Fibroblast of skin of right quadriceps (primary cell): ENCODE measurements around the gene AASDH.

Experiments used
- DNase-seq: peaks from one replicate; pipeline ENCODE4 v3.0.0-alpha.2; 2013

AASDH gene

DNA sequence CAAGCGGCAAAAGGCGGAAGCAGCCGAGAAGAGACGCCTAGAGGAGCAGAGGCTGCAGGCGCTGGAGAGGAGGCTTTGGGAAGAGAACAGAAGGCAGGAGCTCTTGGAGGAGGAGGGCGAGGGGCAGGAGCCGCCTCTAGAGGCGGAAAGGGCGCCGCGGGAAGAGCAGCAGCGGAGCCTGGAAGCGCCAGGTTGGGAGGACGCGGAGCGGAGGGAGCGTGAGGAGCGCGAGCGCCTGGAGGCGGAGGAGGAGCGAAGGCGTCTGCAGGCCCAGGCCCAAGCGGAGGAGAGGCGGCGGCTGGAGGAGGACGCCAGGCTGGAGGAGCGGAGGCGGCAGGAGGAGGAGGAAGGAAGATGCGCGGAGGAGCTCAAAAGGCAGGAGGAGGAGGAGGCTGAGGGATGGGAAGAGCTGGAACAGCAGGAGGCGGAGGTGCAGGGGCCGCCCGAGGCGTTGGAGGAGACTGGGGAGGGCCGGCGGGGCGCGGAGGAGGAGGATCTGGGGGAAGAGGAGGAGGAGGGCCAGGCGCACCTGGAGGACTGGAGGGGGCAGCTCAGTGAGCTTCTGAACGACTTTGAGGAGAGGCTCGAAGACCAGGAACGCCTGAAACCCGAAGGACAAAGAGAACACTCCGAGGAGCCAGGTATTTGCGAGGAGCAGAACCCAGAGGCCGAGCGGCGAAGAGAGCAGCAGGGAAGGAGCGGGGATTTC lies 72.9 kb downstream of the AASDH start:
- no peak for DNase-seq

DNA sequence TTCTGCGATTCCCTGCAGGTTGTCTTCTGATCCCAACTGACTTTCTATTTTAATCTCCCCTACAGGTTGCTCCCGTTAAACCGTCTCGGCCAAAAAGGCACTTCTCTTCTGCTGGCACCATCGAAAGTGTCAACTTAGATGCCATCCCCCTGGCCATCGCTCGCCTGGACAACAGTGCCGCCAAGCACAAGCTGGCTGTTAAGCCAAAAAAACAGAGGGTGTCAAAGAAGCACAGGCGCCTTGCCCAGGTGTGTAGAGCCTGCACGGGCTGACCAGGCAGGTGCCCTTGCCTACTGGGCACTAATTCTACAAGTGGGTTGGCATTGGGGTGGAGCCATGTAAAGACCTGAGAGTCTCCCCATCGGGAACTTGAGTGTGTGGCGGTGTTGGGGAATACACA lies 74.2 kb downstream of the AASDH start:
- DNase-seq = no peak

DNA sequence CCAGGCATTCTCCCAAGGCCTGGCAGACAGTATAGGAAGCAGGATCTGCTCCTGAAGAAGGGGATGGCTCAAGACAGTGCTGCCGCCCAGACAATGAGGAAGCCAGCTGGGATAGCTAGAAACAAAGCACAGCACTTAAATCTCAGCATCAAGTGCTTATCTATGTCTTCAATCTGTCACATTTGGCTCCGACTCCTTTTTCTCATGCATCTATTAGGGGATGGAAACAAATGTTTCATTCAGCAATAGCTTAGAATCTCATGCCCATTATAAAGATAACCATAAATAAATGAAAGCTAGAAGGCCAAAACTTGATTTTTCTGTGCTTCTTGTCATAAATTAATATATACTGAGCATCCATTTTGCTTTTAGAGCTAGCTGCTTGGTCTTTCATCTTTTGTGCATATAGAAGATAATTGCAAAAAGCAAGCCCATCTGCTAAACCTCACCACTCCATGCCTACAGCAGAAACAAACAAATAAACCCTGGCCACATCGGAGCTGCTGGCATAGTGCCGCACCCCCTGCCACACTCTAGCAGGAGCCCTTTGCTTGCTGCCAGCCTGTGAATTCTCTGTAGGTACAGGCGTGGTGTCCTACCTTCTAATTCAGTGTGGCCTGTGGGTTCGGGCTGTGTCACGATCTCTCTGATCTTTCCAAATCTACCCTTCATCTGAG lies 75.9 kb downstream of the AASDH start:
- DNase-seq = no peak

DNA sequence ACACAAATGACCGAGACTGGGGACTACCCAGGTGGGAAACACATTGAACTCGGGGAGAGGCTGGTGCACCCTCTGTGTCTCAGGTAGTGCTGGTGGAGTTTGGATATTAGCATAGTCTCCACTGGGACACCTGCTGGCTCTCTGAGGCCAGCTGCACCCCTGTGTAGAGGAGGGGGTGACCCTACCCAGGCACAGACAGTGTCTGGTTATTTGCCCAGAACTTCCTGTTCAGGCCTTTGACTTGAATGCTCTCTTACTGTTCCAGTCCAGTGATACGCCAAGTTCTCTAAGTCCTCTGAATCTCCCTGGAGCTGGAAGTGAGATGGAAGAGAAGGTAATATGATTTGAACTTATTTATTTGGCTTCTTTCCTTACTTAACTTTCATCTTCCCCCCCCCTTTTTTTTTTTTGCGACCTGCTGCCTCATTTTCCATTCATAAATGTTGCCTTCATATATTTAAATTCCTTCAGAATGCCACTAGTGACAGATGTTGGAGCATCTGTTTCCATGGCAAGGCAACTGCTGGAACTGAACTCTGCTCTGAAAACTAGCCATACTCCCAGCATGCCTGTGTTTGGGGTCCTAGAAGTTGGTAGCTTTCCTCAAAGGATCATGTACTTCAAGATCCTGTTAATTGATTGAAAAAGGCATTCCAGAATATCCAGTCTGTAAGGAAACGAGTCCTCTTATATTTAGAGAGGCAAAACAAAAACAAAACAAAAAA lies 76.7 kb downstream of the AASDH start:
- DNase-seq = no peak

DNA sequence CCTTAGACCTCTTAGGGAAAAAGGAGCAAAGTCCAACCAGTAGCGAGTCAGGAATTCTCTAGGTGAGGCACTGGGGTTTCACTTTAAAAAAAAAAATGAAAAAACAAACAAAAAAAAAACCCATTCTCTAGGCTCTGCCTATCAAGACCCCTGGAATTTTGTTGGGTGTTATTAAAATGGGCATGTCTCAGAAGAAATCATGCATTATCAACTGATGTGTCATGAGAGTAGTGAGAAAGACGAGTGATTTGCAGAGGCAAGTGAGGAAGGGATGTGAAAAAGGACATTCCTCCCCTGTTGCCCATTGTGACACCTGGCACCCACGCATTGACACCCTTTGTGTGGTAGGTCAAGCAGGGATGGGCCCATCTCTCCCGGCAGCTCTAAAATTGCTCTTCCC lies 78.9 kb downstream of the AASDH start:
- DNase-seq = no peak

DNA sequence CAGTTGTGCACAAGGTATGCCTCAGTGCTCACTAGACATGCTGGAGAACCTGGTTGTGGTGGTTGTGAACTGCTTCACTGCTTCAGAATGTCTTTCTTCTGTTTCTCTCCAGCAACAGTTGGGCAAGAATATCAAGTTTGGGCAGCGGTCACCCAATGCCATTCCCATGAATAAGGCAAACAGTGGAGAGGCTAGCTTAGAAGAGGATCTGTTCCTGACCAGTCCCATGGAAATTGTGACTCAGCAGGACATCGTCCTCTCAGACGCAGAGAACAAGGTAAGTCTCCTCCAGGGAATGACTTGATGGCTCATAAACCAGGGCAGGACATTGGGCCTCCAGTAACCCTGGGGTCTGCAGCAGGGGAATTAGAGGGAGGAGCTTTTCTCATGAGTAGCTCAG lies 79.9 kb downstream of the AASDH start:
- DNase-seq = peak; percentile 8

DNA sequence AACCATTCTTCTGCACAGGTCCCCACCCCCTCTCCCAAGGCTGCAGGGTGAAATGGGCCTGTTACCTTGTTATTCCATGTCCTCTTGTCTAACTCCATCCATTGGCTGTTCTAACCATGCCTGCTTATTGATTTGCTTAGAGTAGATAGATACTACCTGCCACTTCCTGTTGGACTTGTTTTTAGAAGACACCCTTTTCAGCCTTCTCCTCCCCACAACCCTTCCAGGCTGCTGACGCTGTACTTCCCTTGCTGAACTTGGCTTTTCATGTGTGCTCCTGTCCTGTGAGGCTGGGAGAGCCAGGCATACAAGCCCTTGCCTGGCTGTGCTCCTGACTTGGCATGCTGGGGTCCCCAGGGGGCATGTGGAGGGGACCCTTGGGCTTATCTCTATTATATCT lies 81.9 kb downstream of the AASDH start:
- no peak for DNase-seq

DNA sequence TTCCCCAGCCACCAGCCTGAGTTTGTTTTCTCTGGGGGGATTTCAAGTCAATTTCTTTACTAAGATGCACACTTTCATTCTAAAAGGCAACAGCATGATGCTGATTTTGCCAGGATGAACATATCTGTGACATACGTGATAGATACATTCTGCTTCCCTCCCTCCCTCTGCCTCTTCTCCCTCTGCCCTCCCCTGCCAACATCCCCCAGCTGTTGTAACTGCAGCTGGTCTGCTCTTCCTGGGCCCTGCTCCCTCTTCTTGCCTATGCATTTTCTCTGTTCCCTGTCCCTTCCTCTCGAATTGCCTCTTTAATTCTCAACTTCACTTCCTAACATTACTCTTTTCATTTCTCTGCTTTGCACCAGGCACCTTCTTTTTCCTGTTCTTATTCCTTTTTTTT lies 83.4 kb downstream of the AASDH start:
- no peak for DNase-seq

DNA sequence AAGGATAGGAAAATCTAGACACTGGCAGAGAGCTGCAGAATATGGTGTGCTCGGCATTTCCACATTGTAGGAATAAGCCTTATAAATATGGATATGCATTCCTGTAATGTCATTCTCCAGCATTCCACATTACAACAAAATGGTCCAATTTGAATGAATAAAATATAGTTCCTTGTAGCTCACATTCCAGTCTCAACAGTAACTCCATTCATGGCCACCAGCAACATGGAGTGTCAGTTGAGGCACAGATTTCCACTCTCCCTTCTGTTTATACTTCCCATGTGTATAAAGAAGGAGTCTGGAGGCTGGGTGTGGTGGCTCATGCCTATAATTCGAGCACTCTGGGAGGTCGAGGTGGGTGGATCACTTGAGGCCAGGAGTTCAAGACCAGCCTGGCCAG lies 84.5 kb downstream of the AASDH start:
- no peak for DNase-seq

DNA sequence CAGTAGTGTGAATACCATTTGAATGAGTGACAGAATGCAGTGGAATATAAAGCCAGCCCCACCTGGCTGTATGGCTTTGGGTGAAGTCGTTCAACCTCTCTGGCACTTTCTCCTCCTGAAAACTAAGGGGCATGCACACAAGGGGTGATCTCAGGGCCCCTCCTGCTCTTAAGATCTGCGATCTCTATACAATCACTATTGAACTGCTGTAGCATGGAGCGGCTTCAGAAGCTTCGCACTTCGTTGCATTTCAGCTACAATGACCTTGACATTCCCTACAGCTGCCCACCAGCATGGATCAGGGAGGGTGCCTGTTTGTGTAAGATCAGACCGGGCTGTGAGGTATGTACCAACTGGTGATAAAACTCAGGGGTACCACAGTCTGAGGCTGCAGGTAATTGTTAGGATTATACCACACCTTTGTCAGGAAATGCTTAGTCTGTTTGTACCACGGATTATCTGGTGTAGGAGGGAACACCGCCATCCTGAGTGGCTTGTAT lies 85.2 kb downstream of the AASDH start:
- DNase-seq = no peak

DNA sequence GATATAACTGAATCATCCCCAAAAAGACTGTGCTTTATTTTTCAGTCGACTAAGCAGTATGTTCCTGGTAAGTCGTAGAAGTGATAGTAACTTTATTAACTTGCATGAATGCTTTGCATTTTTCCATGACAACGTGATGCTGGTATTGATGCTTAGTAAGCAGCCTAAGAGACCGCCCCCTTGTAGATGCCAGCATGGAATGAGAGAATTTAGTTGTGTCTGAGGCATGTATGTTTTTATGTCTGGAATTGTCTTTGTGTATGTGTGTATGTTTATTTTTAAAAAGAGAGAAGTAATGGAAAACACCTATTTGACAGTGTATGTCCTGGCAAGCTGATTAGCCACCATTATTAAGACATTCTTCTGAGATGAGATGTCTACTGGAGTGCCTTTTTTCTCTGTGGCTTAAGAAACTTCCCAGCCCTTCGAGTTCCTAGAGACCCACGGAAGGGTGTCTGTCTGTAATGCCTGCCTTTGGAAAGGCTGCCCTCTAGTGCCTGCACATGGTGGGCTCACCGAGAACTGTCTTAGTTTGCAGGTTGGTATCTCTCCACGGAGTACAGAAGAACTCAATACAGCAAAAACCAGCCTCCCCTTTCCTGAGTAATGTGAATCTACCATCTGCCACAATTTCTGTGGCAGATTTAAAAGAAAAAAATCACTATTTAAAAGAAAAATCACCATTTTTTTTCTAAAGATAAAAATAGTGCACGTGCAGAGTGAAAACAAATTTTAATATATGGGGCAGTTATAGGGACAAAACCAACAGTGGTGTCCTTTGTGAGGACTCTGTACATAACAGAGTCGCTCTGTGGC lies 85.9 kb downstream of the AASDH start:
- DNase-seq = peak; percentile 90

DNA sequence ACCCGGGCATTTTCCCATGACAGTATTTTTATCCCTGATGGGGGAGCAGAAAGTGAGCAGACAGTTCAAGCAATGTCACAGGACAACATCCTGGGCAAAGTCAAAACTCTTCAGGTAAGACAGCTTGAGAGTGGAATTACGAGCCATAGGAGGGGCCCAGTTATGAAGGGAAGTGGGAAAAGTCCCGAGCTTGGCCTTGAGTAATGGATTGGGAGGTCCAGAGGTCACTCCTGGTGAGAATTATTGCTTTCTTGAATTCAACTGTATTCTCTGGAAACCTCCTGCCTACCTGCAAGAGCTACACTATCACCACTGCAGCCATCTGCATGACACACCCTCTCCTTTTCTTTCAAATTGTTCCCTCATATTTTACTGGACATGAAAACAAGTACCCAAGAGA lies 89.1 kb downstream of the AASDH start:
- DNase-seq = no peak

DNA sequence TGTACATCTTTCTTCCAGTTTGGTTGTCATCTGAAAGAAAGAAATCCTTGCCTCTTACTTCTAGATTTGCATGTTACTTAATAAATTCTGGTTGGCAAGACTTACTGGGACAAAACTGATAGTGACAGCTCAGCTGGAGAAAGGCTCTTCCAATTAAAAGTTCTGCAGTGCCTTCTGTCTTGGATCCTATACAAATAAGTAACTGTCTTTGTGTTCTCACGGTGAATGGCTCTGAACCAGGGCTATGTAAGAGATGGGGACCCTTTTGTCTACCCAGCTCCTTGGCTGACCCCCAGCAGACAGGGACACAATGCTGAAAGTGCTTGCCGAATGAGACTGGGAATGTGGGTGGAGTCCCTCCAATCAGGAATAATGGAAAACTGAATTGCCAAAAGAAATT lies 89.5 kb downstream of the AASDH start:
- no peak for DNase-seq

DNA sequence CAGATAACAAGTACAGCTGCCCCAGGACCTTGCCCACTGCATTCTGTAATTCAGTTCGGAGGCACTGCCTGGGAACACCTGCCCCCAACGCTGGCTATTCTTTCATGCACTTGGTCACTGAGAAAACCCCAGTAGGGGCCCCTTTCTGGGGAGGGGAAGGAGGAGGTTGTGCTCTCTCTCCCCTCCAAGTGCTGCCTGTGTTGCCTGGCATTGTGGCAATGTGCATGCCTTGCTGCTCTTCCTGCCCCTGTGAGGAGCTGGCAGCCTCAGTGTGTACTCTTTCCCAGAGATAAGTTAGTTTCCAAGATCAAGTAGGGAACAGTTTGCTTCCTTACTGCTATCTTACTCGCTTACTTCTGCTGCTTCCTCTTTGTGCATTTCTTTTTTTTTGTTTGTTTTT lies 90.8 kb downstream of the AASDH start:
- no peak for DNase-seq

DNA sequence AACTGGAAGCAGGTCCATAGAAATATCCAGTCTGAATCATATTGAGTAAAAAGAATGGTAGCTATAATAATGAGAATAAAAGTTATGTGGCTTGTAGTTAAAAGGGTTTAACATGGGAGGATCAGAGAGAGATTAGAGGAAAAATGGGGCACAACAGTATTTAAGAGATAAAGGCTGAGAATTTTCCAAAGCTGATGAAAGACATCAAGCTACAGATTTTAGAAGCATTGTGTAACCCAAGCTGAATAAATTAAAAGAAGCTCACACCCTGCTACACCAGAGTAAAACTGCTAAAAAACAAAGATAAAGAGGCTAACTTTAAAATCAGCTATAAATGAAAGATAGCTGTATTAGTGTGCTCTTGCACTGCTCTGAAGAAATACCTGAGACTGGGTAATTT lies 94.2 kb downstream of the AASDH start:
- DNase-seq = no peak

DNA sequence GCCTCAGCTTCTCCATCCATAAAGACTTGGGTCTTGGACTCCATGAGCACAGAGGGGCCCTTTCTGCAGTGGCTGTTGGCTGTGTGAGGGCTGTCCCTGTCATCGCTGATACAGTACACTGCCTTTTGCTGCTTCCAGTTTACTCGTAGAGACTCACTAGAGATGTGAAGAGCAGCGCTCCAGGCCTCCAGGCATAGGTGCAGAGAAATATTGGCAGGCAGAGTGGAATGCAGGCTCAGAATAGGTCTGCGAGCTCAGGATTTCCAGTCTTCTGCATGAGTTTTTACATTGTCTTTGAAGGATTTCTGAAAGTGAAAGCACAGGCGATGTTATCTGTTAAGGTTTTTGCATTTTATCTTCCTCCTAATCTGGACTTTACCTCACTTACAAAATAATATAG lies 97.4 kb downstream of the AASDH start:
- peak; percentile 10 for DNase-seq

DNA sequence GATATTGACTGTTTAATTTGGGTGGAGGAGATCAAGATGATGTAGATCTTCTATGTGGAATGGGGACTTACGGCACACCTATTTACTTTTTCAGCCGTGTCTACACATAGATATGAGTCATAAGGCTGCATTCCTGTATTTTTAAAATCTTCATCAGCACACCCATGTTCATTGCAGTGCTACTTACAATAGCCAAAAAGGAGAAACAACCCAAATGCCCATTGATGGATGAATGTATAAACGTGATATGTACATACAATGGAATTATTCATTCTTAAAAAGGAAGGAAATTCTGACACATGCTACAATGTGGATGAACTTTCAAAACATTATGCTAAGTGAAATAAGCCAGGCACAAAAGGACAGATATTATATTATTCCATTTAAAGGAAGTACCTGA lies 98.6 kb downstream of the AASDH start:
- no peak for DNase-seq
